GM18867 (cell line): Measurements from ENCODE around the gene CEP19.

Source experiments
- ATAC-seq: cut with Tn5 transposase; IDR thresholded peaks from one replicate; pipeline ENCODE4 v1.9.1; 2021; ENCODE audit warnings: mild to moderate bottlenecking, moderate library complexity; ENCODE audit not compliant: unreplicated experiment

The CEP19 gene

DNA sequence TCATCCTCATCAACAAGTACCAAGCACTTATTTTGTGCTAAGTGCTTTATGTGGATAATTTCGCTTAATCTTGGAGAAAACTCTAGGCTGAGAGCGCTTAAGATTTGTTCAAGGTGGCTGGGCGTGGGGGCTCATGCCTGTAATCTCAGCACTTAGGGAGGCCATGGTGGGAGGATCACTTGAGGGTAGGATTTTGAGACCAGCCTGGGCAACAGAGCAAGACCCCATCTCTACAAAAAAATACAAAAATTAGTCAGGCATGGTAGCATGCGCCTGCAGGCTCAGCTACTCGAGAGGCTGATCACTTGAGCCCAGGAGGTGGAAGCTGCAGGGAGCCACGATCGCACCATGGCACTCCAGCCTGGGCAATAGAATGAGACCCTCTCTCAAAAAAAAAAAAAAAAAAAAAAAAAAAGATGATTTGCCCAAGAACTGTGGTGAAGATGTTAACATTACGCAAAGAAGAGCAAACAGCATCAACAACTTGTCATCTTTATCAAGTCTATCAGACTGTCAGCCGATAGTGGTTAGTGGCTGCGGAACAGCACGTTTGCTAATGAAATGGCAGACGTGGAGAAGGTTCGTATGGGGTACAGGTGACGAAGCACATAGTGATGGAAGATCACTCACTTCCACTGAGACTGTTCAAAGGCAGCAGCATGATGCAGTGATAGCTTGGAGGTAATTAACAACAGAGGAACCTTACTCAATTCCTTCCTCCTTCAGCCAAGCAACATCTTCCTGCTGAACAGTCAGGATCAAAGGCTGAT is 44.8 kb downstream of the CEP19 start:
- no peak for ATAC-seq

DNA sequence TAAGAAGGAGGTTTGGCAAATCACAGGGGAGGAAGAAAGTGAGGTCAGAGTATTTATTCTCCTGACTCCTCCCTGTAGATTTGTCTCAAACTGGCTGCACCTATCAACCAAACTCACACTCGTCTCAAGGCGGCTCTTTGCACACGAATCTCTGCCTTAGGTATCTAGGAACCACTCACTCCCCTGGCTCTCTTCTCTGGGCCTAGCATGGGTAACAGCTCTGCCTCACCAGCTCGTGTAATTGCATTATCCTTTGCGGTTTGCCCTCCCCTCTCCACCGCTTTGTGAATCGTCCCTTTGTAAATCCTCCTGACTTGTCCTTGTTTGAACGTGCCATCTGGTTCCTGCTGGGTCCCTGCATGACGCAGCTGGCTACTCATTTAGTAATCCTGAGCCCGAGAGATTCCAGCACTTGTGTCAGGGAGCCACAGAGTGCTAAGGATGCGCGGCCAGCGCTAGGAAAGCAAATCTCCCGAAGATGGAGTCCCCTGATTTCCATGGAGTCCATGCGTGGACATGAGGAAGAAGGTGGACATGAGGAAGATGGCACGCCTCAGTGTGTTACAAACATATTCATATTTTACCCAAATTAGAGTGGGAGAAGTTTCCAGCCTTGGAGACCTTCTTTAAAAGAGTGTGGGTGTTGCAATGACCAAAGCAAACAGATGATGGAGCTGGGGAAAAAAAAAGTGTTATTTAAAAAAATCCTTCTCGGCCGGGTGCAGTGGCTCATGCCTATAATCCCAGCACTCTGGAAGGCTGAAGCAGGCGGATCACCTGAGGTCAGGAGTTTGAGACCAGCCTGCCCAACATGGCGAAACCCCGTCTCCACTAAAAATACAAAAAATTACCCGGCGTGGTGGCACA is 45.8 kb downstream of the CEP19 start:
- ATAC-seq = no peak

DNA sequence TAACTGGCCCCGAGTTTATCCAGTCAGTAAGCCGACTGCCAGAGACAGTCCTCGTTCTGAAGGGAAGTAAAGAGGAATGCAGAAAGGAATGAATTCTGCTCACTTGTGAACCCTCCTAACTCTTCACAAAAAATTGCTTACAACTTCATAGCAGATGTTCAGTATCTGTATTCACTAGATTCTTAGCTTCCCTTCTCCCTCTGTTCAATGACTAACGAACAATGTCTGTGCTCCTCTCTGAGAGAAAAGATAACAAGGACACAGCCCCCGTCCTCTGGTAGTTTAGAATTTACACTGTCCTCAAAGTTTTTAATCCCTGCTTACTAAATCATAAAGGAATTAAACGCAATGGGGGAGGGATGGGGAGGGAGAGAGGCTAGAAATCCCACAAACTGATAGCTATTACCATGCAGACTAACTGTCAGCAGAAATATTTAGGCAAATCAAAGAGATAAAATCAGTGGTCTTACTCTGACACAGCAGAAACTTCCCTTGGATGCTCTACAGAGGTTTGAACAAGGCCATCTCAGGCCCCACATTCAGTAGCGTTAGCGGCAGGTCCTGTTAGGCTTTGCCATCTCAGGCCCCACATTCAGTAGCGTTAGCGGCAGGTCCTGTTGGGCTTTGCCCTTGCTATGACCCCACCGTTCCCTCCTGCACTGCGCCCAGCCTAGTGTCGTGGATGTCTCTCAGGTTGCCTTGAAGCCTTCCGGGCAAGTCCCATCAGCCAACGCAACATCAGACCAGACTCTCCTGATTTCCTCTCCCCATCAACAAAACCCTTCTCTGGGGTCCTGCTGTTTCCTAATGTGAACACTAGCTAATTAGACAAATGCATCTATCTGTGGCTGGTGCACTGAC is 49.1 kb downstream of the CEP19 start:
- no peak for ATAC-seq

DNA sequence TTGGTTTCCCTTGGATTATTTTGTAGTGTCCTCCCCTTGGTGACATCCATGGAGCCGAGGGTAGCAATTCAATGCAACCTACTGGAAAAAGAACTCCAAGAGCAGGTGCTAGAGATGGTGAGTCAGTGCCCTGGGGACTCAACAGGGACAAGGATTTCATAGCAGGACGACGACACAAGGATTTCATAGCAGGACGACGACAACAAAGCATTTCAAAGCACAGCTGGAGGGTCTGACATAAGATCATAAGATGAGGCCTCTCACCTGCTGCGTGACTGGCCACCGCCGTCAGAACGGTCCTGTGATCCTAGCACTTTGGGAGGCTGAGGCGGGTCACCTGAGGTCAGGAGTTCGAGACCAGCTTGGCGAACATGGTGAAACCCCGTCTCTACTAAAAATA is 50.0 kb downstream of the CEP19 start:
- ATAC-seq = no peak

DNA sequence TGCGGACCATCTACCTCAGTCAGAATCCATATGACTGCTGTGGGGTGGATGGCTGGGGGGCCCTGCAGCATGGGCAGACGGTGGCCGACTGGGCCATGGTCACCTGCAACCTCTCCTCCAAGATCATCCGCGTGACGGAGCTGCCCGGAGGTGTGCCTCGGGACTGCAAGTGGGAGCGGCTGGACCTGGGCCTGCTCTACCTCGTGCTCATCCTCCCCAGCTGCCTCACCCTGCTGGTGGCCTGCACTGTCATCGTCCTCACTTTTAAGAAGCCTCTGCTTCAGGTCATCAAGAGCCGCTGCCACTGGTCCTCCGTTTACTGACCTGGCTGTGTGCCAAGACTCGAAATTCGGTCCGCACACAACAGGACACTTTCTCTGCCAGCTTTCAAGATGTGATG is 50.6 kb downstream of the CEP19 start:
- no peak for ATAC-seq

DNA sequence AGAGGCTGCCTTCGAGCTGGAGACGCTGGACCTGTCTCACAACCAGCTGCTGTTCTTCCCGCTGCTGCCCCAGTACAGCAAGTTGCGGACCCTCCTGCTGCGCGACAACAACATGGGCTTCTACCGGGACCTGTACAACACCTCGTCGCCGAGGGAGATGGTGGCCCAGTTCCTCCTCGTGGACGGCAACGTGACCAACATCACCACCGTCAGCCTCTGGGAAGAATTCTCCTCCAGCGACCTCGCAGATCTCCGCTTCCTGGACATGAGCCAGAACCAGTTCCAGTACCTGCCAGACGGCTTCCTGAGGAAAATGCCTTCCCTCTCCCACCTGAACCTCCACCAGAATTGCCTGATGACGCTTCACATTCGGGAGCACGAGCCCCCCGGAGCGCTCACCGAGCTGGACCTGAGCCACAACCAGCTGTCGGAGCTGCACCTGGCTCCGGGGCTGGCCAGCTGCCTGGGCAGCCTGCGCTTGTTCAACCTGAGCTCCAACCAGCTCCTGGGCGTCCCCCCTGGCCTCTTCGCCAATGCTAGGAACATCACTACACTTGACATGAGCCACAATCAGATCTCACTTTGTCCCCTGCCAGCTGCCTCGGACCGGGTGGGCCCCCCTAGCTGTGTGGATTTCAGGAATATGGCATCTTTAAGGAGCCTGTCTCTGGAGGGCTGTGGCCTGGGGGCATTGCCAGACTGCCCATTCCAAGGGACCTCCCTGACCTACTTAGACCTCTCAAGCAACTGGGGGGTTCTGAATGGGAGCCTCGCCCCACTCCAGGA is 51.5 kb downstream of the CEP19 start:
- ATAC-seq = no peak

DNA sequence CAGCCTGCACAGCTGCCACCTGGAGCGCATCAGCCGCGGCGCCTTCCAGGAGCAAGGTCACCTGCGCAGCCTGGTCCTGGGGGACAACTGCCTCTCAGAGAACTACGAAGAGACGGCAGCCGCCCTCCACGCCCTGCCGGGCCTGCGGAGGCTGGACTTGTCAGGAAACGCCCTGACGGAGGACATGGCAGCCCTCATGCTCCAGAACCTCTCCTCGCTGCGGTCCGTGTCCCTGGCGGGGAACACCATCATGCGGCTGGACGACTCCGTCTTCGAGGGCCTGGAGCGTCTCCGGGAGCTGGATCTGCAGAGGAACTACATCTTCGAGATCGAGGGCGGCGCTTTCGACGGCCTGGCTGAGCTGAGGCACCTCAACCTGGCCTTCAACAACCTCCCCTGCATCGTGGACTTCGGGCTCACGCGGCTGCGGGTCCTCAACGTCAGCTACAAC is 52.1 kb downstream of the CEP19 start:
- no peak for ATAC-seq
